IPS-18c (cell line): ENCODE measurements around the gene TMEM248.
"Not testable (repeated sequence)": the region's sequence is repeated elsewhere in the genome, so short reads cannot be mapped to it uniquely, and the experiment has no call there.

Experiments
- H3K4me3 ChIP-seq: 2 replicates; pipeline ENCODE4 v1.7.0; 2013; ENCODE audit warnings: low read depth, mild to moderate bottlenecking, low read length, moderate library complexity; ENCODE audit not compliant: insufficient read depth
- H3K9me3 ChIP-seq: one replicate; pipeline ENCODE4 v1.6.1; 2013; ENCODE audit warnings: mild to moderate bottlenecking, low read length, moderate library complexity; ENCODE audit not compliant: control insufficient read depth, insufficient read depth

Gene TMEM248

DNA sequence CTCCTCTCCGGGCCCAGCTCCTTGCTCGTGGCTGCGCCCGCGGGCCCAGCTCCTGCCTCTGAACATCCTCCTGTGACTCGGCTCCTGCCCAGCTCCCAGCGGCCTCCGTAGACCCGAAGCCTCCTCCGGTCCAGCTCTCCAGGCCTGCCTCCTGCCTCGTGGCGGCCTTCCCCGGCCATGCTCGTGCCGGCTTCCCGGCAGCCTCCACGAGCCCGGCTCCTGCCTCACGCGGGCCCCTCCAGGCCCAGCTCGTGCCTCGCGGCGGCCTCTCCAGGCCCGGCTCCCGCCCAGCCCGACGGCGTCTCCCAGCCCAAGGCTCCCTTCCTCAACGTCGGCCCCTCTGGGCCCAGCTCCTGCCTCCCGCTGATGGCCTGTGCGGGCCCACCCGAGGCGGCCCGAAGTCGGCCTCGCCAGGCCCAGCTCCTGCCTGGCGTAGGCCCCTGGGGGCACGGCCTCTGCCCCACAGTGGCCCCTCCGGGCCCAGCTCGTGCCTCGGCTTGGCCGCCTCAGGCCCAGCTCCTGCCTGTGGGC is 16.9 kb upstream of the TMEM248 start:
- Histone ChIP-seq H3K4me3 (no peak overlapping the region), H3K9me3 (no peaks in the 10 kb centered on the region)

- Histone ChIP-seq H3K9me3 (no peaks in the 10 kb centered on the region), H3K4me3 (no peak overlapping the region)
Measured at GRCh38 chr7:66905278-66905677, 15.7 kb upstream of the TMEM248 start.

DNA sequence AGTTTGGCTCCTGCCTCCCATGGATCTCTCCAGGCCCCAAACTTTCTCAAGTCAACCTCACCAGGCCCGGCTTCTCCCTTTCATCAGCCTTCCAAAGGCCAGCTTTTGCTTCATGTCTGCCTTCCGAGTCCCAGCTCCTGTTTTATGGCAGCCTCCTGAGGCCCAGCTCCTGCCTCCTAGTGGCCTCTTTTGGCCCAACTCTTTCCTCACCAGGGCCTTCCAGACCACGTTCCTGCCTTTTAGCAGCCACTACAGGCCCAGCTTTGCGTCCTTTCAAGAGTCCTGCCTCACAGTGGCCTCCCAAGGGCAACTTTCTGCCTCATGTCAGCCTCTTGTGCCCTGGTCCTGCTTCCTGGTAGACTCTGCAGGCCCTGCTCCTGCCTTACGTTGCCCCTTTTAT is 15.3 kb upstream of the TMEM248 start:
- no peak overlapping the region for H3K4me3 ChIP-seq
- H3K9me3 ChIP-seq: no peaks in the 10 kb centered on the region

DNA sequence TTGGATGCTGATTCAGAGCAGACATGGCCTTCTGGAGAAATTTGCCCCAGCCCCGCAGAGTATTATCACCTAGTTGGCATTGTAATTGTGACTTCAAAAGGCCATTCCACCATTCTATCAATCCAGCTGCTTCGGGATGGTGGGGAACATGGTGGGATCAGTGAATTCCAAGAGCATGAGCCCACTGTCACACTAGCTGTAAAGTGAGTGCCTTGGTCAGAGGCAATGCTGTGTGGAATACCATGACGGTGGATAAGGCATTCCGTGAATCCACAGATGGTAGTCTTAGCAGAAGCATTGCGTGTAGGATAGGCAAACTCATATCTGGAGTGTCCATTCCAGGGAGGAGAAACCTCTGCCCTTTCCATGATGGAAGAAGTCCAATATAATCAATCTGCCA is 13.3 kb upstream of the TMEM248 start:
- Histone ChIP-seq H3K9me3 (no peaks in the 10 kb centered on the region), H3K4me3 (no peak overlapping the region)

GRCh38 chr7:66908598-66908997 is 12.4 kb upstream of the TMEM248 start:
- H3K4me3 ChIP-seq, H3K9me3 ChIP-seq: not testable (repeated sequence)

DNA sequence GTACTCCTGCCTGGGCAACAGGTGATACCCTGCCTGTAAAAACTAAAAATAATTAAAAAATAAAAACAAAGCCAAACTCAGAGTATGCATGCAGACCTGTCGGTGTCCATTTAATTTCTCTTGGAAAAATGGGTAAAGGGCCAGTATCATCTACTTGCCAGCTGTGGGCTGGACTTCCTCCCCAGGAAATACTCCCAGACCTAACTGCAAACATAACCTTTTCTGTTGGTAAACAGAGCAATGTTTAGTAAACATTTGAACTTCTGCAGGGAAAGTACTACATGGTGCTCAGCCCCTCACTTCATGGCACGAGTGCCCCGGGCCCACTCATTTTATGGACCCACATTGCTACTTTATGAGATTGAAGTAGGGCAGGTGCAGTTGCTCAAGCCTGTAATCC is 10.2 kb upstream of the TMEM248 start:
- Histone ChIP-seq H3K9me3 (no peaks in the 10 kb centered on the region), H3K4me3 (no peak overlapping the region)

DNA sequence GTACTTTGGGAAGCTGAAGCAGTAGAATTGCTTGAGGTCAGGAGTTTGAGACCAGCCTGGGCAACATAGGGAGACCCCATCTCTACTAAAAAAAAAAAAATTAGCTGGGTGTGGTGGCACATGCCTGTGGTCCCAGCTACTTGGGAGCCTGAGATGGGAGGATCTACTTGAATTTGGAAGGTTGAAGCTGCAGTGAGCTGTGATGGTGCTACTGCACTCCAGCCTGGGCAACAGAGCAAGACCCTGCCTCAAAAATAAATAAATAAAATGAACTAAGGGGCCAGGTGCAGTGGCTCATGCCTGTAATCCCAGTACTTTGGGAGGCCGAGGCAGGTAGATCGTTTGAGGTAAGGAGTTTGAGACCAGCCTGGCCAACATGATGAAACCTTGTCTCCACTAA is 9.8 kb upstream of the TMEM248 start:
- not testable (repeated sequence) for H3K9me3 ChIP-seq, H3K4me3 ChIP-seq

- Histone ChIP-seq H3K4me3 (no peak overlapping the region), H3K9me3 (no peaks in the 10 kb centered on the region)
Measured at GRCh38 chr7:66912195-66912594, 8.8 kb upstream of the TMEM248 start.

GRCh38 chr7:66913118-66914037 is 7.6 kb upstream of the TMEM248 start:
- H3K4me3 ChIP-seq: no peak overlapping the region; the same call in 1 of the 2 replicates
- H3K9me3 ChIP-seq: no peaks in the 10 kb centered on the region

DNA sequence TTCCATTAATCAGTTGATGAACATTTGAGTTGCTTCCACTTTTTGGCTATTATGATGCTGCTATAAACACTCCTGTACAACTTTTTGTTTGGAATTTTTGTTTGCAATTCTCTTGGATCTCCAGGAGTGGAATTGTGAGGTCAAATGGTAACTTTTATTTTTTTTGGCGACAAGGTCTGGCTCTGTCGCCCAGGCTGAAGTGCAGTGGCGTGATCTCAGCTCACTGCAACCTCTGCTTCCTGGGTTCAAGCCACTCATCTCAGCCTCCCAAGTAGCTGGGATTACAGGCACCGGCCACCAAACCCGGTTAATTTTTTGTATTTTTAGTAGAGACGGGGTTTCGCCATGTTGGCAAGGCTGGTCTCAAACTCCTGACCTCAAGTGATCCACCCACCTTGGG is 3.1 kb upstream of the TMEM248 start:
- H3K9me3 ChIP-seq: not testable (repeated sequence)

DNA sequence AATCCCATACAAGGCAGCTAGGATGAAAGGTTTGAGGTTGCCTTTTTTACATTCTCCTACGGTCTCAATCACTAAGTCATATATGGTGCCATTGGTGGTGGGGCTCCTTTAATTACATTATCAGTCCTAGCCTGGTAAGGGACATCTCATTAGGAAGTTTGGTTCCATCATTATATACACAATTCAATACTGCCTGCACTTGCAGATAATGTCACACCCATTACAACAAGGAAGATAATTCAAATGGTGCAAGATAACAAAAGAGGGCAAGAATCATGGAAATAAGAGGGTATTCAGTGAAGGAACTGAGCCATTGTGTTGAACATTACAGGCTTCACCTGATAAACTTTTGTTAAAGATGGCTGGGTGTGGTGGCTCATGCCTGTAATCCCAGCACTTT is 1.7 kb upstream of the TMEM248 start:
- no peaks in the 10 kb centered on the region for H3K9me3 ChIP-seq
- H3K4me3 ChIP-seq: no peak overlapping the region

More for the DNA sequence above, 3.1 kb upstream of the TMEM248 start:
- not testable (repeated sequence) for H3K4me3 ChIP-seq

- no peak overlapping the region for H3K4me3 ChIP-seq
- H3K9me3 ChIP-seq: no peaks in the 10 kb centered on the region
Measured at GRCh38 chr7:66919704-66920103, 1.3 kb upstream of the TMEM248 start.

DNA sequence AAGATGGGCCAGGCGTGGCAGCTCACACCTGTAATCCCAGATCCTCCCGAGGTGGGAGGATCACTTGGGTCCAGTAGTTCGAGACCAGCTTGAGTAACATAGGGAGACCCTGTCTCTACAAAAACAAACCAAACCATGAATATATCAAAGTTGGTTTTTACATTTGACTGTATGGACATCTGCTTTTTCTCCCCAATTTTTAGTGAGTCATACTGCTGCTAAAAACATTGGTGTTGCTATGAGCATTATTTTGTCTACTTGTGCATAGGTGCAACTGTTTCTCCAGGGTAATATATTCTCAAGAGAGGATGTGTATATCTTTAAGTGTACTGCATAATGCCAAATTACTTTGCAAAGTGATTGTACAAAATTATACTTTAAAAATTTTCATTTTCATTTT is 769 bp upstream of the TMEM248 start:
- Histone ChIP-seq H3K9me3 (no peaks in the 10 kb centered on the region), H3K4me3 (no peak overlapping the region; the same call in 1 of the 2 replicates)

DNA sequence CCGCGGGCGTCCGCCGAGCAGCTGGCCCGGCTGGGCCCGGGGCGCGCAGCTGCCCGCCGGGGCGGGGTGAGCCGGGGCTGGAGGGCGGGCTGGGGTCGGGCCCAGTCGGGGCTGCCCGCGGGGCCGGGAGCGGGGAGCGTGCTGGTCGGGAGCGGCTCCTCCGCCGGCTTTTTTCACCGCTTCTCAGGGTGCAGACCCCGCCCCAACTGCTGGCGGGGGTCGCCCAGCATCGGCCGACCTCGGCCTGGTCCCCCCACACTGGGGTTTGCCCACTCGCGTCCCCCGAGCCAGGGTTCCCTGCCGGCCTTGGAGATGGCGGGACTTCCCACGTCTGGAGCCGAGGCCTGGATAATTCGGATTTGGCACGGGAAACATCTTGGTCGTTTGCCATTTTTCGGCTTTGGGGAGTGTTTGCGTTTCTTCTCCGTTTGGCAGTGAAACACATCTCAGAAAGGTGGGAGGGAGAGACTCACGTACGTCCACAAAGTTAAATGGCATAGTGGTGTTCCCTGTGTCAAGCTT is 432 bp downstream of the TMEM248 start:
- Histone ChIP-seq H3K4me3 (peak overlapping the region; percentile 80), H3K9me3 (no peaks in the 10 kb centered on the region)

- no peaks in the 10 kb centered on the region for H3K9me3 ChIP-seq
- H3K4me3 ChIP-seq: peak overlapping the region; percentile 80
Measured at GRCh38 chr7:66921918-66922486, 977 bp downstream of the TMEM248 start.

- no peak overlapping the region for H3K4me3 ChIP-seq
- H3K9me3 ChIP-seq: no peaks in the 10 kb centered on the region
Measured at GRCh38 chr7:66925255-66925654, 4.2 kb downstream of the TMEM248 start.

DNA sequence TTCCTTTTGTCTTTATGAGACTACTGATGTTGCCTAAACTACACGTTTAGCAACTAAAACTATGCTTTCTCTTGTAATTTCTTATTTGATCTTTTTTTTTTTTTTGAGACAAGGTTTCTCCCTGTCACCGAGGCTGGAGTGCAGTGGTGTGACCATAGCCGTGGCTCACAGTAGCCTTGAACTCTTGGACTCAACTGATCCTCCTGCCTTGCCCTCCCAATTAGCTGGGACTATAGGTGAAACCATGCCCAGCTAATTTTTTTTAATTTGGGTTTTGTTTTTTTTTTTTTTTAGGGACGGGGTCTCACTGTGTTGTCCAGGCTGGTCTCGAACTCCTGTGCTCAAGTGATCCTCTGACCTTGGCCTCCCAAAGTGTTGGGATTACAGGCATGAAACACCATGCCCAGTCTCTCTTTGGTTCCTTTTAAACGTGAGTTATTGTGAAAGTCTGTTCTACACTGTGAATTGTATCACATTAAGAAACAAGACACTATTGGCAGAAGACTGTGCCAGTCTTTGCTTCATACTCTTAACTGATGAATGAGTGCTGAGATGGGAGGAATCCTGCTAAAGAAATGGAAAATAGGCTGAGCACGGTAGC is 6.4 kb downstream of the TMEM248 start:
- no peak overlapping the region for H3K4me3 ChIP-seq
- H3K9me3 ChIP-seq: no peaks in the 10 kb centered on the region

DNA sequence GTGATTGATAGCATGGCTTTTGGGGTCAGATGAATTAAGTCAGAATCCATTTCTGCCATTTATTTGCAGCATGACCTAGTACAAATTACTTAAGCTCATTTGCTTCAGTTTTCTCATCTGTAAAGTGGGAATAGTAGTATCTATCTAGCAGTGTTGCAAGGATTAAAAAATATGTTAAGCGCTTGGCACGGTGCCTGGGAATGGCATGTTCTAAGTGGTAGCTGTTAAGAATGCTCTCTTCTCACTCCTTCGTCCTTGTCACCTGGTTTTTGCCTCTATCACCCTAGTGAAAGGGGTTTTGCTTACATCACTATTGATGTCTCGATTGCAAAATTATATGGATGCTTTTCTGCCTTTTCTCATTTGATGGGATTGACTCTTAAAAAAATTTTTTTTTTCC is 7.4 kb downstream of the TMEM248 start:
- H3K4me3 ChIP-seq: no peak overlapping the region
- no peaks in the 10 kb centered on the region for H3K9me3 ChIP-seq
